Neural cell (in vitro differentiated cells): ENCODE measurements around the gene TDRD12.
A peak's percentile ranks its signal among the peaks of the same experiment; 100 is the strongest.

Experiments used
- CTCF ChIP-seq: fragments of 450-650 bp; IDR thresholded peaks from 2 replicates; pipeline ENCODE4 v1.5.1; 2014; ENCODE audit warnings: antibody characterized with exemption, mild to moderate bottlenecking, moderate library complexity; ENCODE audit not compliant: poor library complexity, severe bottlenecking
- EZH2 ChIP-seq: fragments of 200-600, 300-800 bp; shearing (Covaris generic), sonication (generic); IDR thresholded peaks from 2 replicates; pipeline ENCODE4 v1.6.1; 2014; ENCODE audit warnings: antibody characterized with exemption, low read length, borderline replicate concordance, mild to moderate bottlenecking; ENCODE audit not compliant: insufficient read depth, poor library complexity, severe bottlenecking
- POLR2AphosphoS5 ChIP-seq: IDR thresholded peaks from 2 replicates; pipeline ENCODE4 v1.6.1; 2012
- RAD21 ChIP-seq: fragments of 450-650 bp; conservative IDR thresholded peaks from 2 replicates; pipeline ENCODE4 v1.6.1; 2014; ENCODE audit warnings: antibody characterized with exemption, mild to moderate bottlenecking, moderate library complexity
- REST ChIP-seq: IDR thresholded peaks from 2 replicates; pipeline ENCODE4 v1.6.1; 2012; ENCODE audit warnings: borderline replicate concordance

GRCh38 chr19:32676186-32676894 is 43.2 kb upstream of the TDRD12 start:
- TF ChIP-seq REST = no peak
- no peak for TF ChIP-seq CTCF
- no peak for TF ChIP-seq POLR2AphosphoS5
- peak; percentile 6 for TF ChIP-seq EZH2
- TF ChIP-seq RAD21 = no peak
